IMR-90 (cell line): ENCODE measurements around the gene ITGA1. TPM values are rescaled to one million over a fixed set of nuclear protein-coding genes. Genes with fewer than 3 reads are reported as not detected.

Experiments used
- ATAC-seq: fragments of 200-7000 bp; cut with Tn5 transposase; 2 replicates; pipeline ENCODE4 v1.9.1; 2020; ENCODE audit warnings: low read depth, mild to moderate bottlenecking, moderate library complexity
- BruUV-seq: library from RNA; stranded (reverse); fragments of 400-500 nt; replicated peaks from 2 replicates; lab custom pipeline; 2021; lab: Mats Ljungman, UMichigan
- CTCF ChIA-PET: fragments of 300-600 bp; formaldehyde crosslinking; extraction: SDS; loops from one replicate; lab custom pipeline; 2021; ENCODE audit warnings: antibody characterized with exemption; lab: Yijun Ruan, JAX
- POLR2A ChIA-PET: fragments of 300-600 bp; sonication (Branson Sonifier 250); formaldehyde crosslinking; loops from one replicate; lab custom pipeline; 2022; ENCODE audit warnings: antibody characterized with exemption; ENCODE audit not compliant: unreplicated experiment; lab: Charles Lee
- DNase-seq: peaks from one replicate; pipeline ENCODE4 v3.0.0; 2013
- H2AFZ ChIP-seq: replicated peaks from 2 replicates; pipeline ENCODE3; 2013; ENCODE audit warnings: low read length, mild to moderate bottlenecking; ENCODE audit not compliant: poor library complexity
- H2AK5ac ChIP-seq: 2 replicates; pipeline ENCODE4 v1.6.1; 2013; ENCODE audit warnings: low read depth, low read length, inconsistent platforms
- H2AK9ac ChIP-seq: replicated peaks from 2 replicates; pipeline ENCODE3; 2013; ENCODE audit warnings: mild to moderate bottlenecking, low read depth, low read length, moderate library complexity; ENCODE audit not compliant: poor library complexity
- H2BK120ac ChIP-seq: 2 replicates; pipeline ENCODE4 v1.6.1; 2013; ENCODE audit warnings: low read depth, low read length, inconsistent platforms
- H2BK15ac ChIP-seq: 3 replicates; pipeline ENCODE4 v1.6.1; 2013; ENCODE audit warnings: low read depth, low read length, inconsistent platforms
- H2BK20ac ChIP-seq: 2 replicates; pipeline ENCODE4 v1.6.1; 2013; ENCODE audit warnings: low read depth, mild to moderate bottlenecking, inconsistent platforms, low read length, moderate library complexity
- H2BK5ac ChIP-seq: 2 replicates; pipeline ENCODE4 v1.6.1; 2013; ENCODE audit warnings: mild to moderate bottlenecking, low read depth, low read length, inconsistent platforms; ENCODE audit not compliant: poor library complexity, severe bottlenecking
- H3K14ac ChIP-seq: replicated peaks from 2 replicates; pipeline ENCODE4 v1.6.1; 2013; ENCODE audit warnings: low read depth, low read length, inconsistent platforms
- H3K18ac ChIP-seq: 2 replicates; pipeline ENCODE4 v1.6.1; 2013; ENCODE audit warnings: low read depth, low read length, control low read depth
- H3K23ac ChIP-seq: 2 replicates; pipeline ENCODE4 v1.6.1; 2013; ENCODE audit warnings: low read depth, low read length, inconsistent platforms
- H3K27ac ChIP-seq: 2 replicates; pipeline ENCODE4 v1.5.1; 2013; ENCODE audit warnings: mild to moderate bottlenecking, control low read depth, low read length; ENCODE audit not compliant: insufficient read depth
- H3K27me3 ChIP-seq: 2 replicates; pipeline ENCODE4 v1.6.1; 2013; ENCODE audit warnings: low read length; ENCODE audit not compliant: control insufficient read depth, insufficient read depth
- H3K36me3 ChIP-seq: 2 replicates; pipeline ENCODE4 v1.6.1; 2013; ENCODE audit warnings: low read length, mixed read lengths; ENCODE audit not compliant: control insufficient read depth, insufficient read depth
- H3K4ac ChIP-seq: 2 replicates; pipeline ENCODE4 v1.6.1; 2013; ENCODE audit warnings: low read depth, low read length, inconsistent platforms
- H3K4me1 ChIP-seq: 2 replicates; pipeline ENCODE4 v1.6.1; 2013; ENCODE audit warnings: low read length, mixed read lengths; ENCODE audit not compliant: control insufficient read depth, insufficient read depth
- H3K4me2 ChIP-seq: 2 replicates; pipeline ENCODE4 v1.6.1; 2013; ENCODE audit warnings: low read depth, mild to moderate bottlenecking, control low read depth, low read length, moderate library complexity
- H3K4me3 ChIP-seq: 2 replicates; pipeline ENCODE4 v1.5.1; 2013; ENCODE audit warnings: low read depth, mild to moderate bottlenecking, control low read depth, low read length, moderate library complexity; ENCODE audit not compliant: insufficient read depth
- H3K56ac ChIP-seq: 2 replicates; pipeline ENCODE4 v1.6.1; 2013; ENCODE audit warnings: low read length, inconsistent platforms; ENCODE audit not compliant: insufficient read depth; ENCODE audit errors: extremely low read depth
- H3K79me1 ChIP-seq, 2 experiments: 2 replicates each; pipeline ENCODE4 v1.6.1; 2013; ENCODE audit warnings: low read length in 2 of 2, inconsistent platforms in 1 of 2, low read depth in 1 of 2
- H3K9ac ChIP-seq: 2 replicates; pipeline ENCODE4 v1.6.1; 2013; ENCODE audit warnings: low read depth, low read length, control low read depth
- H3K9me1 ChIP-seq: 2 replicates; pipeline ENCODE4 v1.6.1; 2013; ENCODE audit warnings: low read length, inconsistent platforms; ENCODE audit not compliant: insufficient read depth
- H3K9me3 ChIP-seq: 2 replicates; pipeline ENCODE4 v1.6.1; 2013; ENCODE audit warnings: low read length; ENCODE audit not compliant: control insufficient read depth, insufficient read depth
- H4K20me1 ChIP-seq: 2 replicates; pipeline ENCODE4 v1.6.1; 2013; ENCODE audit warnings: low read length, inconsistent platforms; ENCODE audit not compliant: insufficient read depth
- H4K5ac ChIP-seq: 2 replicates; pipeline ENCODE4 v1.6.1; 2013; ENCODE audit warnings: mild to moderate bottlenecking, low read depth, low read length, control low read depth
- H4K8ac ChIP-seq, 2 experiments: 2 replicates each; pipeline ENCODE4 v1.6.1; 2013; ENCODE audit warnings: low read depth in 2 of 2, low read length in 2 of 2, control low read depth in 1 of 2, inconsistent platforms in 1 of 2
- H4K91ac ChIP-seq: 2 replicates; pipeline ENCODE4 v1.6.1; 2013; ENCODE audit warnings: low read depth, low read length, inconsistent platforms; ENCODE audit not compliant: insufficient read depth
- BHLHE40 ChIP-seq: fragments of 150-350 bp; IDR thresholded peaks from 2 replicates; pipeline ENCODE4 v1.6.1; 2016; ENCODE audit warnings: mild to moderate bottlenecking, low read depth, low read length
- MAZ ChIP-seq: IDR thresholded peaks from 2 replicates; pipeline ENCODE4 v1.6.1; 2012; ENCODE audit warnings: low read depth, mild to moderate bottlenecking, low read length, improper control_type of control experiment, moderate library complexity, borderline replicate concordance
- NFE2L2 ChIP-seq: fragments of 150-350 bp; IDR thresholded peaks from 2 replicates; pipeline ENCODE4 v1.6.1; 2016; ENCODE audit warnings: low read depth, mild to moderate bottlenecking, low read length
- WGBS, 2 experiments: methylation state at CpG; one replicate each; pipeline versions ENCODE4 v1.1.5 to v1.1.7; 2013; ENCODE audit warnings: missing lambda C conversion rate in 2 of 2; ENCODE audit not compliant: insufficient read length in 1 of 2; ENCODE audit errors: extremely low coverage in 2 of 2; 5-methylcytosine and 5-hydroxymethylcytosine counted together
- dilution Hi-C: fragments of 300-500 bp; cut with HindIII; formaldehyde crosslinking; loops from one replicate; pipeline ENCODE4 v1.14.3; 2018; ENCODE audit warnings: low sequenced_read_pairs; ENCODE audit not compliant: unreplicated experiment
- in situ Hi-C: fragments of 300-500 bp; cut with MboI; formaldehyde crosslinking; loops from 3 replicates; pipeline ENCODE4 v1.14.3; 2019; ENCODE audit warnings: low sequenced_read_pairs, inconsistent platforms, mixed read lengths
- intact Hi-C: fragments of 100-400 bp; cut with micrococcal nuclease; formaldehyde crosslinking; loops from 2 replicates; pipeline ENCODE4 v1.10.0; 2022
- polyA plus RNA-seq, 3 experiments: library from polyadenylated mRNA; depleted of rRNA; stranded (reverse); fragments of >200 nt; gene quantifications; 2 replicates each; pipeline ENCODE4 v1.2.3, GENCODE V29; 2012; ENCODE audit warnings: low replicate concordance in 1 of 3
- total RNA-seq: library from RNA; depleted of rRNA; stranded (reverse); fragments of >200 nt; gene quantifications from 2 replicates; pipeline ENCODE4 v1.2.3, GENCODE V29; 2012
- TF ChIP-seq, protein P1 (sequence below): fragments of 150-350 bp; IDR thresholded peaks from 2 replicates; pipeline ENCODE4 v1.6.1; 2016; ENCODE audit warnings: low read depth, mild to moderate bottlenecking, low read length, moderate library complexity, borderline replicate concordance

ITGA1 gene
- total and polyA plus RNA-seq, 2 of the 4 experiments (the other 2 are of a cell fraction): 22.3 to 95.2 TPM

DNA sequence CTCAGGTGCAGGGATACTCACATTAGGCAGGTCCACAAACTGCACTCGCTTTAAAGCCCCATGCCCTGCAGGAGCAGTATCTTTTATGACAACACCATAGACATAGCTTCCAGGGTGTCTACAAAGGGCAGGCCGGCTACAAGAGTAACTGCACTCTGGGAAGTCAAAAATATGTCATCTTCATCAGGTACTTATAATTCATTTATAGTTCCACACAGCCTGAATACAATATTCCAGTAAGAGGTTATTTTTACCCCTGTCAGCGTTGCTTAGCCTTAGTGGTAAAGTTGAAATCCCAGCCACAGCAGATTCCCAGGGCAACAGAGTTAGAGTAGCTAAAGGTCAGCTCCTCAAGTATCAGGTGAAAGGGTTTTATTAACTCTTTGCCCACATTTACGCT is 119.1 kb downstream of the ITGA1 start:
- H3K4ac ChIP-seq: no peak overlapping the region
- H4K8ac ChIP-seq: no peak overlapping the region
- DNase-seq (no peak), ATAC-seq (no peak)
- no peak overlapping the region for H2AK5ac ChIP-seq
- dilution Hi-C loops (no loop called here), intact Hi-C loops (no loop called here), in situ Hi-C loops (loop anchor here (10.0 to 25.0 kb wide), 2 partner anchors 232 to 1945 kb away; no protein-coding TSS in a partner anchor)
- H3K27ac ChIP-seq: no peak overlapping the region
- no TSS peak for BruUV-seq
- TF ChIP-seq NFE2L2 (no peak), BHLHE40 (no peak), MAZ (no peak)
- TF ChIP-seq, protein P1, sequence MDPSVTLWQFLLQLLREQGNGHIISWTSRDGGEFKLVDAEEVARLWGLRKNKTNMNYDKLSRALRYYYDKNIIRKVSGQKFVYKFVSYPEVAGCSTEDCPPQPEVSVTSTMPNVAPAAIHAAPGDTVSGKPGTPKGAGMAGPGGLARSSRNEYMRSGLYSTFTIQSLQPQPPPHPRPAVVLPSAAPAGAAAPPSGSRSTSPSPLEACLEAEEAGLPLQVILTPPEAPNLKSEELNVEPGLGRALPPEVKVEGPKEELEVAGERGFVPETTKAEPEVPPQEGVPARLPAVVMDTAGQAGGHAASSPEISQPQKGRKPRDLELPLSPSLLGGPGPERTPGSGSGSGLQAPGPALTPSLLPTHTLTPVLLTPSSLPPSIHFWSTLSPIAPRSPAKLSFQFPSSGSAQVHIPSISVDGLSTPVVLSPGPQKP: no peak
- H3K9me1 ChIP-seq: no peaks in the 10 kb centered on the region
- H4K5ac ChIP-seq: no peak overlapping the region
- no peak overlapping the region for H3K4me2 ChIP-seq
- H2AFZ ChIP-seq: no peak overlapping the region
- no peaks in the 10 kb centered on the region for H3K9me3 ChIP-seq
- no peak overlapping the region for H4K91ac ChIP-seq
- CTCF ChIA-PET: interaction anchor here (0.9 kb wide), 1 partner anchor 9 kb away, joined by 3 read pairs; no protein-coding TSS in a partner anchor
- WGBS, 2 experiments: no CpG with 5 or more reads among the region's 4 CpGs
- H3K18ac ChIP-seq: no peak overlapping the region
- H3K14ac ChIP-seq: no peak overlapping the region
- no peak overlapping the region for H2BK120ac ChIP-seq
- H3K4me1 ChIP-seq: no peaks in the 10 kb centered on the region; the same call in 1 of the 2 replicates
- no peak overlapping the region for H2BK5ac ChIP-seq
- peaks cover 0 to 3% of the 10 kb centered on the region in 2 experiments; a peak in 2 of 4 replicates for H3K79me1 ChIP-seq
- peaks cover 13% of the 10 kb centered on the region for H3K36me3 ChIP-seq
- H2BK15ac ChIP-seq: no peak overlapping the region
- H3K23ac ChIP-seq: no peak overlapping the region
- no peak overlapping the region for H3K4me3 ChIP-seq
- POLR2A ChIA-PET: no interaction called here
- no peaks in the 10 kb centered on the region for H4K20me1 ChIP-seq
- H3K56ac ChIP-seq: no peak overlapping the region
- no peak overlapping the region for H3K9ac ChIP-seq
- no peak overlapping the region for H2AK9ac ChIP-seq
- H3K27me3 ChIP-seq: no peaks in the 10 kb centered on the region
- no peak overlapping the region for H2BK20ac ChIP-seq
